Measurements from ENCODE around the gene KCNC4.

Gene KCNC4

GRCh38 chr1:110258734-110259133, 48.6 kb downstream of the KCNC4 start:
- DNase-seq: no peak

DNA sequence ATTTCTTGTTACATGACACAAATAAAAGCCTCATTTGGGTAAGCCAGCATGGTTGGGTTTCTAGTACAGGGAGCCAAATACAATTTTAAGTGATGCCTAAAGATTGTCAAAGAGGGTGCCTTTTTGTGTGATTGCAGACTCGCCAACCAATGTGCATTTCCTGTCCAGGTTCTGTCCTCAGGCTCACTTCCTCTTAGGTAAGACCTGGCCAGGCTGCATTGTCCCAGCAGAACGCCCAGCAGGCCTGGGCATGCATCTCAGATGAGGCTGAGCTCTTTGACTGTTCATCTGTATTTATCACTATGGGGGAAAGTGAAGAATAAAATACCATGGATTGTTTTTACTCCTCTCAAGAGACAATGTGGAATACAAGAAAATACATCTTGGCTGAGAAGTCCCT, 49.7 kb downstream of the KCNC4 start:
- no peak for DNase-seq
